Transverse colon (tissue), 3 donors: ENCODE data around the gene CRYAB.

ENCODE experiments used
- POLR2A ChIP-seq: fragments of 450-650 bp; IDR thresholded peaks from one replicate; pipeline ENCODE4 v1.6.1; 2016; ENCODE audit warnings: antibody characterized with exemption, mild to moderate bottlenecking, moderate library complexity
- TF ChIP-seq, protein P1 (sequence below), 5 experiments: fragments of 200-600 bp in 3 of 5; fragments of 450-650 bp in 2 of 5; sonication (generic) in 3 of 5; IDR thresholded peaks; 1 replicate in 2 of 5; 2 replicates in 3 of 5; pipeline ENCODE4 v1.5.1; 2016 to 2017; ENCODE audit warnings: antibody characterized with exemption in 5 of 5, inconsistent platforms in 3 of 5, mild to moderate bottlenecking in 2 of 5, moderate library complexity in 1 of 5

DNA sequence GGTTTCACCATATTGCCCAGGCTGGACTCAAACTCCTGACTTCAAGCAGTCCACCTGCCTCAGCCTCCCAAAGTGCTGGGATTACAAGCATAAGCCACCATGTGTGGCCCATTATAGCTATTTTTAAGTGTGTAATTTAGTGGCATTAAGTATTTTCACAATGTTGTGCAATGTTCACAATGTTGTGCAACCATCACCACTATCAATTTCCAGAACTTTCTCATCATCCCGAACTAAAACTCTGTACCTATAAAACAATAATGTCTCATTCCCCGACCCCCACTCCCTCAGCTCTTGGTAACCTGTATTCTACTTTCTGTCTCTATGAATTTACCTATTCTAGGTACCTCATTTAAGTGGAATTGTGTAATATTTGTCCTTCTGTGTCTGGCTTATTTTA, 24.7 kb downstream of the CRYAB start:
- TF ChIP-seq, protein P1, sequence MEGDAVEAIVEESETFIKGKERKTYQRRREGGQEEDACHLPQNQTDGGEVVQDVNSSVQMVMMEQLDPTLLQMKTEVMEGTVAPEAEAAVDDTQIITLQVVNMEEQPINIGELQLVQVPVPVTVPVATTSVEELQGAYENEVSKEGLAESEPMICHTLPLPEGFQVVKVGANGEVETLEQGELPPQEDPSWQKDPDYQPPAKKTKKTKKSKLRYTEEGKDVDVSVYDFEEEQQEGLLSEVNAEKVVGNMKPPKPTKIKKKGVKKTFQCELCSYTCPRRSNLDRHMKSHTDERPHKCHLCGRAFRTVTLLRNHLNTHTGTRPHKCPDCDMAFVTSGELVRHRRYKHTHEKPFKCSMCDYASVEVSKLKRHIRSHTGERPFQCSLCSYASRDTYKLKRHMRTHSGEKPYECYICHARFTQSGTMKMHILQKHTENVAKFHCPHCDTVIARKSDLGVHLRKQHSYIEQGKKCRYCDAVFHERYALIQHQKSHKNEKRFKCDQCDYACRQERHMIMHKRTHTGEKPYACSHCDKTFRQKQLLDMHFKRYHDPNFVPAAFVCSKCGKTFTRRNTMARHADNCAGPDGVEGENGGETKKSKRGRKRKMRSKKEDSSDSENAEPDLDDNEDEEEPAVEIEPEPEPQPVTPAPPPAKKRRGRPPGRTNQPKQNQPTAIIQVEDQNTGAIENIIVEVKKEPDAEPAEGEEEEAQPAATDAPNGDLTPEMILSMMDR (IDR thresholded peaks at IDR 0.05) = no peak
- TF ChIP-seq POLR2A = no peak
